ENCODE results near the gene NCDN.

- TF ChIP-seq EP300 (IDR thresholded peaks at IDR 0.05) (no peak), CTCF (IDR thresholded peaks at IDR 0.05) (no peak), POLR2A (IDR thresholded peaks at IDR 0.05; ENCODE audit: low read depth) (no peak)
Measured at GRCh38 chr1:35587736-35588135, 30.1 kb downstream of the NCDN start.
